Mesenchymal stem cell (in vitro differentiated cells and primary cell): Measurements from ENCODE around the gene EID1.

ENCODE experiments used
- DNase-seq: peaks from one replicate; pipeline ENCODE4 v3.0.0-alpha.2; 2013
- H2AFZ ChIP-seq: one replicate; pipeline ENCODE4 v1.6.1; 2013; ENCODE audit warnings: low read depth, mild to moderate bottlenecking, control low read depth, inconsistent platforms, low read length, moderate library complexity
- H2AK5ac ChIP-seq: 2 replicates; pipeline ENCODE4 v1.6.1; 2013; ENCODE audit warnings: low read length, moderate library complexity, mild to moderate bottlenecking, inconsistent platforms; ENCODE audit not compliant: severe bottlenecking
- H2BK120ac ChIP-seq: one replicate; pipeline ENCODE4 v1.6.1; 2013; ENCODE audit warnings: low read depth, mild to moderate bottlenecking, inconsistent platforms, low read length, moderate library complexity
- H2BK12ac ChIP-seq, 2 experiments: one replicate each; pipeline ENCODE4 v1.6.1; 2013; ENCODE audit warnings: inconsistent platforms in 2 of 2, low read length in 2 of 2, mild to moderate bottlenecking in 2 of 2, moderate library complexity in 2 of 2, control low read depth in 1 of 2
- H2BK15ac ChIP-seq: one replicate; pipeline ENCODE4 v1.6.1; 2013; ENCODE audit warnings: mild to moderate bottlenecking, low read depth, inconsistent platforms; ENCODE audit not compliant: poor library complexity, severe bottlenecking
- H2BK5ac ChIP-seq: 2 replicates; pipeline ENCODE4 v1.6.1; 2013; ENCODE audit warnings: low read depth, mild to moderate bottlenecking, low read length, control low read depth, inconsistent platforms; ENCODE audit not compliant: poor library complexity, severe bottlenecking
- H3K14ac ChIP-seq, 2 experiments: one replicate each; pipeline ENCODE4 v1.6.1; 2013; ENCODE audit warnings: inconsistent platforms in 2 of 2, low read length in 2 of 2, control low read depth in 1 of 2, mild to moderate bottlenecking in 1 of 2, moderate library complexity in 1 of 2
- H3K18ac ChIP-seq, 2 experiments: one replicate each; pipeline ENCODE4 v1.6.1; 2013; ENCODE audit warnings: inconsistent platforms in 2 of 2, low read length in 2 of 2, control low read depth in 1 of 2, low read depth in 1 of 2, mild to moderate bottlenecking in 1 of 2
- H3K23ac ChIP-seq, 2 experiments: one replicate each; pipeline ENCODE4 v1.6.1; 2013; ENCODE audit warnings: inconsistent platforms in 2 of 2, low read length in 2 of 2, mild to moderate bottlenecking in 2 of 2, moderate library complexity in 2 of 2, control low read depth in 1 of 2
- H3K27ac ChIP-seq: 2 replicates; pipeline ENCODE4 v1.5.1; 2013; ENCODE audit warnings: mild to moderate bottlenecking, moderate library complexity, low read length, control low read depth, inconsistent platforms; ENCODE audit not compliant: poor library complexity, severe bottlenecking
- H3K27me3 ChIP-seq, 2 experiments: 2 replicates each; pipeline versions ENCODE4 v1.6.1 to v1.7.0; 2013; ENCODE audit warnings: low read length in 2 of 2, mild to moderate bottlenecking in 2 of 2, moderate library complexity in 2 of 2, control low read depth in 1 of 2, inconsistent platforms in 1 of 2; ENCODE audit not compliant: control insufficient read depth in 1 of 2, insufficient read depth in 1 of 2
- H3K36me3 ChIP-seq, 2 experiments: 2 replicates each; pipeline versions ENCODE4 v1.6.1 to v1.7.0; 2013; ENCODE audit warnings: low read length in 2 of 2, control low read depth in 1 of 2, inconsistent platforms in 1 of 2, low read depth in 1 of 2, mild to moderate bottlenecking in 1 of 2; ENCODE audit not compliant: insufficient read depth in 2 of 2, control insufficient read depth in 1 of 2
- H3K4ac ChIP-seq, 2 experiments: one replicate each; pipeline ENCODE4 v1.6.1; 2013; ENCODE audit warnings: inconsistent platforms in 2 of 2, low read length in 2 of 2, mild to moderate bottlenecking in 2 of 2, moderate library complexity in 2 of 2, control low read depth in 1 of 2, low read depth in 1 of 2
- H3K4me1 ChIP-seq: 2 replicates; pipeline ENCODE4 v1.6.1; 2013; ENCODE audit warnings: low read depth, low read length, control low read depth; ENCODE audit not compliant: control insufficient read depth, insufficient read depth
- H3K4me2 ChIP-seq: 2 replicates; pipeline ENCODE4 v1.6.1; 2013; ENCODE audit warnings: low read length, mild to moderate bottlenecking, inconsistent platforms; ENCODE audit not compliant: poor library complexity, severe bottlenecking
- H3K4me3 ChIP-seq, 2 experiments: 2 replicates each; pipeline versions ENCODE4 v1.5.1 to v1.7.0; 2013; ENCODE audit warnings: low read length in 2 of 2, mild to moderate bottlenecking in 2 of 2, control low read depth in 1 of 2, low read depth in 1 of 2; ENCODE audit not compliant: insufficient read depth in 1 of 2
- H3K79me1 ChIP-seq: replicated peaks from 2 replicates; pipeline ENCODE4 v1.6.1; 2013; ENCODE audit warnings: mild to moderate bottlenecking, control low read depth, low read length, inconsistent platforms; ENCODE audit not compliant: poor library complexity, severe bottlenecking
- H3K9ac ChIP-seq: 2 replicates; pipeline ENCODE4 v1.7.0; 2013; ENCODE audit warnings: mild to moderate bottlenecking, low read length, moderate library complexity
- H3K9me3 ChIP-seq: 2 replicates; pipeline ENCODE4 v1.7.0; 2013; ENCODE audit warnings: mild to moderate bottlenecking, low read length; ENCODE audit not compliant: control insufficient read depth
- H4K8ac ChIP-seq: one replicate; pipeline ENCODE4 v1.6.1; 2013; ENCODE audit warnings: inconsistent platforms, mild to moderate bottlenecking, low read length, moderate library complexity
- H4K91ac ChIP-seq: one replicate; pipeline ENCODE4 v1.6.1; 2013; ENCODE audit warnings: mild to moderate bottlenecking, low read length, inconsistent platforms
- WGBS: methylation state at CpG from one replicate; pipeline ENCODE4 v1.1.7; 2013; ENCODE audit warnings: mixed read lengths; 5-methylcytosine and 5-hydroxymethylcytosine counted together

The EID1 gene

GRCh38 chr15:48887144-48887543 is 9.2 kb downstream of the EID1 start:
- Histone ChIP-seq H2BK12ac (no peak overlapping the region), H3K14ac (no peak overlapping the region), H2AK5ac (no peak overlapping the region), H3K27me3 (no peaks in the 10 kb centered on the region), H3K23ac (no peak overlapping the region), H3K9ac (no peak overlapping the region), H2BK5ac (no peak overlapping the region), H4K8ac (no peak overlapping the region), H2AFZ (no peak overlapping the region), H3K18ac (no peak overlapping the region), H3K4me1 (peaks cover 1% of the 10 kb centered on the region), H2BK15ac (no peak overlapping the region), H4K91ac (no peak overlapping the region), H3K79me1 (no peaks in the 10 kb centered on the region), H3K9me3 (no peaks in the 10 kb centered on the region), H3K4me2 (no peak overlapping the region), H3K4ac (no peak overlapping the region), H3K4me3 (no peak overlapping the region), H3K36me3 (no peaks in the 10 kb centered on the region), H3K27ac (no peak overlapping the region), H2BK120ac (no peak overlapping the region)
- 82% methylated on average over 1 of the region's 2 CpGs for whole genome bisulfite sequencing
- DNase-seq = no peak

GRCh38 chr15:48888191-48888590 is 10.3 kb downstream of the EID1 start:
- Histone ChIP-seq H3K36me3 (no peaks in the 10 kb centered on the region), H3K4me3 (no peak overlapping the region), H3K27ac (no peak overlapping the region), H3K9me3 (no peaks in the 10 kb centered on the region), H3K79me1 (no peaks in the 10 kb centered on the region), H2BK15ac (no peak overlapping the region), H3K4me2 (no peak overlapping the region), H2BK120ac (no peak overlapping the region), H3K27me3 (no peaks in the 10 kb centered on the region), H3K4ac (no peak overlapping the region), H3K9ac (peak overlapping the region; percentile 54), H2AK5ac (no peak overlapping the region), H4K91ac (no peak overlapping the region), H2BK5ac (no peak overlapping the region), H2BK12ac (no peak overlapping the region), H3K14ac (no peak overlapping the region), H2AFZ (no peak overlapping the region), H3K18ac (no peak overlapping the region), H4K8ac (no peak overlapping the region), H3K4me1 (peaks cover 1% of the 10 kb centered on the region), H3K23ac (no peak overlapping the region)
- WGBS = 100% methylated on average over 2 of the region's 4 CpGs
- no peak for DNase-seq

GRCh38 chr15:48888836-48889235 is 10.9 kb downstream of the EID1 start:
- Histone ChIP-seq H2AK5ac (no peak overlapping the region), H2BK15ac (no peak overlapping the region)

GRCh38 chr15:48889925-48890324 is 12.0 kb downstream of the EID1 start:
- H2BK12ac ChIP-seq = no peak overlapping the region
- no peak overlapping the region for H3K14ac ChIP-seq
- DNase-seq = no peak
- no peaks in the 10 kb centered on the region for H3K79me1 ChIP-seq
- H3K4me1 ChIP-seq = peaks cover 1% of the 10 kb centered on the region
- H4K8ac ChIP-seq = no peak overlapping the region
- no peak overlapping the region for H4K91ac ChIP-seq
- H2BK5ac ChIP-seq = no peak overlapping the region
- H3K9ac ChIP-seq = no peak overlapping the region
- no peak overlapping the region for H3K23ac ChIP-seq
- no peak overlapping the region for H3K4ac ChIP-seq
- no peaks in the 10 kb centered on the region for H3K36me3 ChIP-seq
- no peak overlapping the region for H2AK5ac ChIP-seq
- no peak overlapping the region for H3K4me2 ChIP-seq
- no peak overlapping the region for H2AFZ ChIP-seq
- H3K27me3 ChIP-seq = no peaks in the 10 kb centered on the region
- H2BK120ac ChIP-seq = no peak overlapping the region
- no peak overlapping the region for H2BK15ac ChIP-seq
- no peak overlapping the region for H3K4me3 ChIP-seq
- no peak overlapping the region for H3K27ac ChIP-seq
- 100% methylated on average over 1 of the region's 3 CpGs for WGBS
- no peak overlapping the region for H3K18ac ChIP-seq
- H3K9me3 ChIP-seq = no peaks in the 10 kb centered on the region

More at GRCh38 chr15:48888836-48889235, 10.9 kb downstream of the EID1 start:
- Histone ChIP-seq H3K4me2 (no peak overlapping the region), H4K8ac (no peak overlapping the region), H3K18ac (no peak overlapping the region), H2BK120ac (no peak overlapping the region), H3K27me3 (no peaks in the 10 kb centered on the region), H3K36me3 (no peaks in the 10 kb centered on the region), H3K4me3 (peak overlapping the region in 1 of 2 experiments; percentile 22), H3K9ac (peak overlapping the region; percentile 54), H3K23ac (no peak overlapping the region), H3K14ac (no peak overlapping the region), H3K4me1 (peaks cover 1% of the 10 kb centered on the region), H2BK5ac (no peak overlapping the region), H3K9me3 (no peaks in the 10 kb centered on the region), H3K79me1 (no peaks in the 10 kb centered on the region), H3K4ac (no peak overlapping the region), H2AFZ (no peak overlapping the region), H2BK12ac (no peak overlapping the region), H4K91ac (no peak overlapping the region), H3K27ac (peak overlapping the region; percentile 33)
- 87% methylated on average over 1 of the region's 1 CpG for WGBS
- no peak for DNase-seq
